Measurements from ENCODE around the gene PROCR. TPM values are rescaled to one million over a fixed set of nuclear protein-coding genes. Genes with fewer than 3 reads are reported as not detected.

Gene PROCR
- total and polyA plus RNA-seq, 9 of the 15 experiments (the other 6 are each of a cell fraction or from before 2014, with no cell fraction given), result 1.6 to 7.1 (median 4.0) TPM

DNA sequence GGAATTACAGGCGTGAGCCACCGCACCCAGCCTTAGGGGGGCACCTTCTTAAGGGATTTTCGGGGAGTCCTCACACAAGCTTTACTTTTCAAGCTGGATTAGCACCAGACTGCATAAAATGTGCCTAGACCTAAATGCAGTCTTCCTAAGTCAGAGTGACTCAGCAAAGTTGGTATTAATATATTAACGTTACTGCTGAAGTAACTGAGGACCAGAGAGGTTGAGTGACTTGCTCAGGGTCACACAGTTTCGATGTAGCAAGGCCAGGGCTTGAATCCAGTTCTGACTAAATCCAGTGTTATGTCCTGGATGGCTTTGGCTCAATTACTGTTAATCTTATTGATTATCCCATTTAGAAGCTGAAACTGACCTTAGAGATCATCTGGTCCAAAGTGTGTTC is 38.1 kb upstream of the PROCR start (continued):
- no peak for TF ChIP-seq POLR2B (IDR thresholded peaks at IDR 0.05; ENCODE audit: low read depth, partially characterized antibody)
- peak; percentile 84 for TF ChIP-seq ZNF316 (IDR thresholded peaks at IDR 0.05)
- TF ChIP-seq HDGF (IDR thresholded peaks at IDR 0.05), result no peak
- no peak for TF ChIP-seq ZNF830 (CRISPR knock-in tag; IDR thresholded peaks at IDR 0.05)
- peak; percentile 89 for TF ChIP-seq ZFP36 (IDR thresholded peaks at IDR 0.05; ENCODE audit: low read depth, low read length, partially characterized antibody)
- TF ChIP-seq EGR1 (conservative IDR thresholded peaks at IDR 0.05), result no peak
- TF ChIP-seq, protein P1, sequence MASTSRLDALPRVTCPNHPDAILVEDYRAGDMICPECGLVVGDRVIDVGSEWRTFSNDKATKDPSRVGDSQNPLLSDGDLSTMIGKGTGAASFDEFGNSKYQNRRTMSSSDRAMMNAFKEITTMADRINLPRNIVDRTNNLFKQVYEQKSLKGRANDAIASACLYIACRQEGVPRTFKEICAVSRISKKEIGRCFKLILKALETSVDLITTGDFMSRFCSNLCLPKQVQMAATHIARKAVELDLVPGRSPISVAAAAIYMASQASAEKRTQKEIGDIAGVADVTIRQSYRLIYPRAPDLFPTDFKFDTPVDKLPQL (IDR thresholded peaks at IDR 0.05; ENCODE audit: extremely low read depth, insufficient read length), result no peak
- peak in 1 of 2 experiments; percentile 64; a peak in 1 of 4 replicates for TF ChIP-seq RCOR1 (IDR thresholded peaks at IDR 0.05; ENCODE audit: borderline replicate concordance in 1 of 2, low read depth in 2 of 2, low read length in 2 of 2)
- TF ChIP-seq CHD4 (IDR thresholded peaks at IDR 0.05; ENCODE audit: insufficient read depth, insufficient replicate concordance, low read depth, low read length, poor library complexity, severe bottlenecking), result no peak
- no peak for TF ChIP-seq NCOA1 (IDR thresholded peaks at IDR 0.05; ENCODE audit: low read depth)
- no peak for TF ChIP-seq SP2 (IDR thresholded peaks at IDR 0.05; ENCODE audit: extremely low read depth, low read depth, low read length, poor library complexity, severe bottlenecking)
- no peak for TF ChIP-seq ZNF146 (CRISPR knock-in tag; IDR thresholded peaks at IDR 0.05; ENCODE audit: unreplicated experiment)
- TF ChIP-seq NFE2L1 (tag; IDR thresholded peaks at IDR 0.05; ENCODE audit: borderline replicate concordance, low read depth), result peak; percentile 56; the same call in 1 of the 2 replicates
- no peak for TF ChIP-seq LEF1 (IDR thresholded peaks at IDR 0.05)
- no peak for TF ChIP-seq RAD21 (CRISPR knock-in tag; conservative IDR thresholded peaks at IDR 0.05 in 1 of 2, IDR thresholded peaks at IDR 0.05 in 1 of 2)
